GM23338 (cell line): ENCODE data around the gene TTLL5. TPM values are rescaled to one million over a fixed set of nuclear protein-coding genes. Genes with fewer than 3 reads are reported as not detected.

Source experiments
- ATAC-seq: fragments of 200-7000 bp; cut with Tn5 transposase; 3 replicates; pipeline ENCODE4 v1.9.1; 2020
- DNase-seq: peaks from one replicate; pipeline ENCODE4 v3.0.0-alpha.2; 2015; ENCODE audit warnings: low spot score
- H2AFZ ChIP-seq: fragments of 200-600 bp; sonication (generic); 2 replicates; pipeline ENCODE4 v1.8.0; 2016; ENCODE audit warnings: antibody characterized with exemption, mild to moderate bottlenecking, moderate library complexity
- H3F3A ChIP-seq: fragments of 200-600 bp; sonication (generic); replicated peaks from 2 replicates; pipeline ENCODE4 v1.8.0; 2017; ENCODE audit warnings: antibody characterized with exemption, mixed run types, low read depth
- H3K27ac ChIP-seq: fragments of 200-600 bp; sonication (generic); 2 replicates; pipeline ENCODE4 v1.6.1; 2016; ENCODE audit warnings: low read depth
- H3K27me3 ChIP-seq: fragments of 200-600 bp; sonication (generic); 2 replicates; pipeline ENCODE4 v1.8.0; 2016; ENCODE audit warnings: mild to moderate bottlenecking, mixed run types, moderate library complexity; ENCODE audit not compliant: insufficient read depth
- H3K36me3 ChIP-seq: fragments of 200-600 bp; sonication (generic); 2 replicates; pipeline ENCODE4 v1.8.0; 2016; ENCODE audit warnings: mild to moderate bottlenecking; ENCODE audit not compliant: insufficient read depth
- H3K4me1 ChIP-seq: fragments of 200-600 bp; sonication (generic); 2 replicates; pipeline ENCODE4 v1.8.0; 2016; ENCODE audit warnings: mild to moderate bottlenecking, moderate library complexity; ENCODE audit not compliant: insufficient read depth
- H3K4me2 ChIP-seq: fragments of 200-600 bp; sonication (generic); 2 replicates; pipeline ENCODE4 v1.7.1; 2017; ENCODE audit warnings: mixed run types
- H3K4me3 ChIP-seq: fragments of 200-600 bp; sonication (generic); 2 replicates; pipeline ENCODE4 v1.6.1; 2016; ENCODE audit warnings: mixed run types
- H3K79me2 ChIP-seq: fragments of 200-600 bp; sonication (generic); replicated peaks from 2 replicates; pipeline ENCODE4 v1.8.0; 2017; ENCODE audit warnings: mild to moderate bottlenecking; ENCODE audit not compliant: insufficient read depth
- H3K9me2 ChIP-seq: fragments of 200-600 bp; sonication (generic); 2 replicates; pipeline ENCODE4 v1.8.0; 2017; ENCODE audit not compliant: insufficient read depth
- H4K20me1 ChIP-seq: fragments of 200-600 bp; sonication (generic); replicated peaks from 2 replicates; pipeline ENCODE4 v1.8.0; 2017; ENCODE audit warnings: mild to moderate bottlenecking; ENCODE audit not compliant: insufficient read depth
- H3K27ac Mint-ChIP-seq: 2 replicates; pipeline ENCODE4 v1.8.0; 2020; ENCODE audit warnings: inconsistent platforms, mild to moderate bottlenecking, moderate library complexity, mixed read lengths
- H3K27me3 Mint-ChIP-seq: 3 replicates; pipeline ENCODE4 v1.8.0; 2022; ENCODE audit warnings: low read depth, mild to moderate bottlenecking, moderate library complexity, mixed read lengths, inconsistent platforms; ENCODE audit not compliant: insufficient read depth, poor library complexity
- H3K36me3 Mint-ChIP-seq: 3 replicates; pipeline ENCODE4 v1.8.0; 2021; ENCODE audit warnings: low read depth, mild to moderate bottlenecking, inconsistent platforms, moderate library complexity, mixed read lengths
- H3K4me1 Mint-ChIP-seq: 3 replicates; pipeline ENCODE4 v1.8.0; 2020; ENCODE audit warnings: mild to moderate bottlenecking, inconsistent platforms, mixed read lengths
- H3K4me3 Mint-ChIP-seq: 3 replicates; pipeline ENCODE4 v1.8.0; 2021; ENCODE audit warnings: moderate library complexity, mild to moderate bottlenecking, inconsistent platforms, mixed read lengths
- H3K9me3 Mint-ChIP-seq: 3 replicates; pipeline ENCODE4 v1.8.0; 2020; ENCODE audit warnings: moderate library complexity, mild to moderate bottlenecking, inconsistent platforms, mixed read lengths
- CREB1 ChIP-seq: fragments of 250-450 bp; sonication (Bioruptor Pico); IDR thresholded peaks from 2 replicates; pipeline ENCODE4 v1.5.0; 2020; ENCODE audit warnings: low read depth, mild to moderate bottlenecking, moderate library complexity
- CTCF ChIP-seq, 2 experiments: fragments of 200-600 bp in 1 of 2; sonication (generic) in 1 of 2; conservative IDR thresholded peaks; 2 replicates each; pipeline versions ENCODE4 v1.5.1 to v1.6.1; 2016 to 2017; ENCODE audit warnings: antibody characterized with exemption in 2 of 2, low read depth in 2 of 2, mild to moderate bottlenecking in 2 of 2, moderate library complexity in 1 of 2
- EZH2 ChIP-seq: fragments of 200-600 bp; sonication (generic); IDR thresholded peaks from one replicate; pipeline ENCODE4 v1.8.0; 2017; ENCODE audit warnings: antibody characterized with exemption, mild to moderate bottlenecking, low read depth; ENCODE audit not compliant: unreplicated experiment
- EZH2phosphoT487 ChIP-seq: fragments of 200-600 bp; sonication (generic); IDR thresholded peaks from one replicate; pipeline ENCODE4 v1.8.1; 2018; ENCODE audit warnings: antibody characterized with exemption; ENCODE audit not compliant: unreplicated experiment
- JUNB ChIP-seq: IDR thresholded peaks from one replicate; pipeline ENCODE4 v1.6.1; 2016; ENCODE audit warnings: antibody characterized with exemption; ENCODE audit not compliant: unreplicated experiment
- NANOG ChIP-seq: IDR thresholded peaks from 2 replicates; pipeline ENCODE4 v1.6.1; 2016; ENCODE audit warnings: antibody characterized with exemption, borderline replicate concordance
- POLR2AphosphoS5 ChIP-seq: IDR thresholded peaks from 2 replicates; pipeline ENCODE4 v1.6.1; 2016; ENCODE audit warnings: antibody characterized with exemption, low read depth
- STAT1 ChIP-seq: IDR thresholded peaks from one replicate; pipeline ENCODE4 v1.6.1; 2016; ENCODE audit warnings: antibody characterized with exemption; ENCODE audit not compliant: unreplicated experiment
- ZNF114 ChIP-seq: fragments of 250-450 bp; sonication (Bioruptor Pico); IDR thresholded peaks from 2 replicates; pipeline ENCODE4 v1.5.0; 2020; ENCODE audit warnings: mild to moderate bottlenecking, moderate library complexity
- ZNF331 ChIP-seq: fragments of 250-450 bp; sonication (Bioruptor Pico); IDR thresholded peaks from 2 replicates; pipeline ENCODE4 v1.5.0; 2020; ENCODE audit warnings: low read depth, mild to moderate bottlenecking, moderate library complexity
- polyA plus RNA-seq: library from polyadenylated mRNA; unstranded; fragments of >200 nt; fragmentation: Nextera tagmentation; extraction: Ambion mirVana; gene quantifications from 2 replicates; pipeline ENCODE4 v1.2.1, GENCODE V29; 2016
- total RNA-seq: library from RNA; depleted of rRNA; stranded (reverse); fragments of >200 nt; shearing (Covaris generic); gene quantifications from 2 replicates; pipeline ENCODE4 v1.2.3, GENCODE V29; 2014
- TF ChIP-seq, protein P1 (sequence below): IDR thresholded peaks from 2 replicates; pipeline ENCODE4 v1.6.1; 2016; ENCODE audit warnings: antibody characterized with exemption
- TF ChIP-seq, protein P2 (sequence below): IDR thresholded peaks from one replicate; pipeline ENCODE4 v1.6.1; 2018; ENCODE audit warnings: antibody characterized with exemption; ENCODE audit not compliant: unreplicated experiment

The TTLL5 gene
- total and polyA plus RNA-seq, 2 experiments from 2014 or later: 33.5 to 35.4 TPM

- TF ChIP-seq, protein P1, sequence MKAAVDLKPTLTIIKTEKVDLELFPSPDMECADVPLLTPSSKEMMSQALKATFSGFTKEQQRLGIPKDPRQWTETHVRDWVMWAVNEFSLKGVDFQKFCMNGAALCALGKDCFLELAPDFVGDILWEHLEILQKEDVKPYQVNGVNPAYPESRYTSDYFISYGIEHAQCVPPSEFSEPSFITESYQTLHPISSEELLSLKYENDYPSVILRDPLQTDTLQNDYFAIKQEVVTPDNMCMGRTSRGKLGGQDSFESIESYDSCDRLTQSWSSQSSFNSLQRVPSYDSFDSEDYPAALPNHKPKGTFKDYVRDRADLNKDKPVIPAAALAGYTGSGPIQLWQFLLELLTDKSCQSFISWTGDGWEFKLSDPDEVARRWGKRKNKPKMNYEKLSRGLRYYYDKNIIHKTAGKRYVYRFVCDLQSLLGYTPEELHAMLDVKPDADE: no peak
- TF ChIP-seq STAT1 (no peak), JUNB (no peak), POLR2AphosphoS5 (no peak), CTCF (conservative IDR thresholded peaks at IDR 0.05; ENCODE audit: low read depth in 2 of 2) (no peak), CREB1 (CRISPR knock-in tag) (no peak), ZNF114 (CRISPR knock-in tag) (no peak), NANOG (no peak), ZNF331 (no peak), EZH2phosphoT487 (no peak)
- H3K4me1 Mint-ChIP-seq: peaks cover 27% of the 10 kb centered on the region
- no peaks in the 10 kb centered on the region for H3K79me2 ChIP-seq
Measured at GRCh38 chr14:75840911-75841310, 179.9 kb downstream of the TTLL5 start.

DNA sequence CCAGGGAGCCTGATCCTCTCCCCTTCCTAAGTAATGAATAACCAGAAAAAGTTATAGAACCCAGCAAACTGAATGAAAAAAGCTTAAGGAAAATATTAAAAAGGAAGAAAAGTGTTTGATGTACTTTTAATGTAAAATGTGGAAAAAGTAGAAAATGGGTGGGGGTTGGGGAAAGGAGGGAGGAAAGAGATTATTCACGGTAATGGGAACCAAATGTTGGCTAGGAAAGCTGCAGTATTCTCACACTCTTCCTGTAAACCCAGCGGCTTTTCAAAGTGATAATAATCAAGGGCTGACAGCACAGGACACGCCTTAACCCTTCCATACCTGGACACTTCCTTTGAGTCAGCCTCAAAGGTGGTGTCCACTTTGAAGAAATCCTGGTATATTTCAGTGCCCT lies 181.5 kb downstream of the TTLL5 start:
- Histone ChIP-seq H3K4me1 (peaks cover 15% of the 10 kb centered on the region; the same call in 1 of the 2 replicates), H2AFZ (no peak overlapping the region), H3K9me2 (no peaks in the 10 kb centered on the region), H3K27me3 (no peaks in the 10 kb centered on the region), H4K20me1 (no peaks in the 10 kb centered on the region; the same call in 1 of the 2 replicates), H3K36me3 (no peaks in the 10 kb centered on the region), H3F3A (no peaks in the 10 kb centered on the region), H3K4me2 (no peak overlapping the region), H3K4me3 (no peak overlapping the region), H3K27ac (no peak overlapping the region; the same call in 1 of the 2 replicates), H3K79me2 (no peaks in the 10 kb centered on the region)
- Mint-ChIP-seq H3K4me3 (no peak overlapping the region), H3K27ac (no peak overlapping the region), H3K27me3 (no peaks in the 10 kb centered on the region), H3K36me3 (peaks cover 16% of the 10 kb centered on the region; the same call in 2 of the 3 replicates), H3K9me3 (no peaks in the 10 kb centered on the region), H3K4me1 (peaks cover 27% of the 10 kb centered on the region)
- TF ChIP-seq, protein P1: no peak
- no peak for TF ChIP-seq JUNB
- TF ChIP-seq ZNF114 (CRISPR knock-in tag): no peak
- no peak for TF ChIP-seq ZNF331
- no peak for TF ChIP-seq POLR2AphosphoS5
- TF ChIP-seq CREB1 (CRISPR knock-in tag): no peak
- no peak for TF ChIP-seq EZH2
- TF ChIP-seq, protein P2, sequence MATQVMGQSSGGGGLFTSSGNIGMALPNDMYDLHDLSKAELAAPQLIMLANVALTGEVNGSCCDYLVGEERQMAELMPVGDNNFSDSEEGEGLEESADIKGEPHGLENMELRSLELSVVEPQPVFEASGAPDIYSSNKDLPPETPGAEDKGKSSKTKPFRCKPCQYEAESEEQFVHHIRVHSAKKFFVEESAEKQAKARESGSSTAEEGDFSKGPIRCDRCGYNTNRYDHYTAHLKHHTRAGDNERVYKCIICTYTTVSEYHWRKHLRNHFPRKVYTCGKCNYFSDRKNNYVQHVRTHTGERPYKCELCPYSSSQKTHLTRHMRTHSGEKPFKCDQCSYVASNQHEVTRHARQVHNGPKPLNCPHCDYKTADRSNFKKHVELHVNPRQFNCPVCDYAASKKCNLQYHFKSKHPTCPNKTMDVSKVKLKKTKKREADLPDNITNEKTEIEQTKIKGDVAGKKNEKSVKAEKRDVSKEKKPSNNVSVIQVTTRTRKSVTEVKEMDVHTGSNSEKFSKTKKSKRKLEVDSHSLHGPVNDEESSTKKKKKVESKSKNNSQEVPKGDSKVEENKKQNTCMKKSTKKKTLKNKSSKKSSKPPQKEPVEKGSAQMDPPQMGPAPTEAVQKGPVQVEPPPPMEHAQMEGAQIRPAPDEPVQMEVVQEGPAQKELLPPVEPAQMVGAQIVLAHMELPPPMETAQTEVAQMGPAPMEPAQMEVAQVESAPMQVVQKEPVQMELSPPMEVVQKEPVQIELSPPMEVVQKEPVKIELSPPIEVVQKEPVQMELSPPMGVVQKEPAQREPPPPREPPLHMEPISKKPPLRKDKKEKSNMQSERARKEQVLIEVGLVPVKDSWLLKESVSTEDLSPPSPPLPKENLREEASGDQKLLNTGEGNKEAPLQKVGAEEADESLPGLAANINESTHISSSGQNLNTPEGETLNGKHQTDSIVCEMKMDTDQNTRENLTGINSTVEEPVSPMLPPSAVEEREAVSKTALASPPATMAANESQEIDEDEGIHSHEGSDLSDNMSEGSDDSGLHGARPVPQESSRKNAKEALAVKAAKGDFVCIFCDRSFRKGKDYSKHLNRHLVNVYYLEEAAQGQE: no peak
- TF ChIP-seq EZH2phosphoT487: no peak
- no peak for TF ChIP-seq NANOG
- TF ChIP-seq CTCF (conservative IDR thresholded peaks at IDR 0.05; ENCODE audit: low read depth in 2 of 2): no peak
- no peak for TF ChIP-seq STAT1
- no peak for DNase-seq
- ATAC-seq: no peak

More at GRCh38 chr14:75840911-75841310, 179.9 kb downstream of the TTLL5 start:
- Histone ChIP-seq H4K20me1 (no peaks in the 10 kb centered on the region; the same call in 1 of the 2 replicates), H3K27ac (no peak overlapping the region), H3K27me3 (no peaks in the 10 kb centered on the region), H3K36me3 (no peaks in the 10 kb centered on the region), H3K4me2 (no peak overlapping the region), H3K9me2 (no peaks in the 10 kb centered on the region), H2AFZ (no peak overlapping the region), H3F3A (no peaks in the 10 kb centered on the region), H3K4me1 (peaks cover 15% of the 10 kb centered on the region; the same call in 1 of the 2 replicates), H3K4me3 (no peak overlapping the region)
- no peak overlapping the region for H3K4me3 Mint-ChIP-seq
- H3K36me3 Mint-ChIP-seq: peaks cover 16% of the 10 kb centered on the region; the same call in 2 of the 3 replicates
- ATAC-seq (peak; percentile 85), DNase-seq (peak; percentile 21)
- no peaks in the 10 kb centered on the region for H3K9me3 Mint-ChIP-seq
- H3K27me3 Mint-ChIP-seq: no peaks in the 10 kb centered on the region
- 0 out of 2 replicates have a peak overlapping the region, but pooled peaks have one; percentile 32 for H3K27ac Mint-ChIP-seq
